ENCODE measurements around the gene XPO1.

The XPO1 gene

GRCh38 chr2:61431345-61431744 lies 106.8 kb downstream of the XPO1 start:
- DNase-seq (ENCODE audit: low read depth in 3 of 3) = no peak
